ENCODE results near the gene CEBPA.

CEBPA gene

DNA sequence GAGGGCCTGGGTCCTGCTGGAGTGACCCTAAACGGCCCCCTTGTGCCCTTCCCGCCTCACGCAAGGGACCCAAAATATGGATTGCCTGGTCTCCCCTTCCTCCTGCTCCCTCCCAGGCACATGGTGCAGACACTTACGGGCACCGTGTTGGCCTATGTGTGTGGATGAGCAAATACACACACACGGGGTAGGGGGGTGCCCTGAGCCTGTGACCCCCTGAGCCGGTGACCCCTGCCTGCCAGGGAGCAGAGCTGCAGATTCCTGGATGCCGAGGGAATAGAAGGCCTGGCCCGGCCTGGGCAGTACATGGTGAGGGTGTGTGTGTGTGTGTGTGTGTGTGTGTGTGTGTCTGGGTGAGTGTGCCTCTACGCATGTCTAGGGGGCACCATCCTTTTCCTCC, 33.3 kb downstream of the CEBPA start:
- no peak for DNase-seq

DNA sequence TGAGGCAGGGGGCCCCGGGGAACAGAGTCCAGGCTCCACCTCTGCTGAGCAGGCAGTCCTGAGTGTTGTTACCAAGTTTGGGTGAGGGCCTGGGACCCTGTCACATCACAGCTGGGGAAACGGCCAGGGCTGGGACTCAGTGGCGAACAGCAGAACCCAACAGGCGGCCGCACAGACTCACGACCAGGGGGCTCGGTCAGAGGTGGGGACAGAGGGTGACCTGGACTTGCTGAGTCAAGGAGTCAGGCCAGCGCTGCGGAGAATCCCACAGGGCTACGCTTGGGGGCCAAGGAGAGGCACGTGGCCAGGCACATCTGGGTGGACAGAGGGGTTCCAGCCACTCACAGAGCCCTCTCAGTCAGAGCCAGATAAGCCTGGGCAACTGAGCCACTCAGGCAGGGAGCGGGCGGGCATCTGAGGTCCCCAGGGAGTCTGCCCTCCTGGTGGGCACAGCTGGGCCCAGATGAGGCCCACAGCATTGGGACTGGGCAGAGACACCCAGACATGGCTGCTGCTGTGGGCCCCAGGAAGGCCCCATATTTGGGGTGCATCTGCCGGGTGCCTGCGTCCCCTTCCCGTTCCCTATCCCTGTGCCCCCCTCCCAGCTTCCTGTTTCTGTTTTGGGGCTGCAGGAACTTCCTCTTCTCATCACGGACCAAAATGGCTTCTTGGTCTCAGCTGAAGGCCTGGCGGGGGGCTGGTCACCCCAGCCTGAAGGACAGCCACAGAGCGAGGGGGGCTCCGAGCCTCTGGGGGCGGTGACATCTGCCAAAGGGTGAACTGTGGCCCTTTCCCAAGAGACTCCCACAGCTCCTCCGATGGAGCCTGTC, 34.0 kb downstream of the CEBPA start:
- no peak for DNase-seq

DNA sequence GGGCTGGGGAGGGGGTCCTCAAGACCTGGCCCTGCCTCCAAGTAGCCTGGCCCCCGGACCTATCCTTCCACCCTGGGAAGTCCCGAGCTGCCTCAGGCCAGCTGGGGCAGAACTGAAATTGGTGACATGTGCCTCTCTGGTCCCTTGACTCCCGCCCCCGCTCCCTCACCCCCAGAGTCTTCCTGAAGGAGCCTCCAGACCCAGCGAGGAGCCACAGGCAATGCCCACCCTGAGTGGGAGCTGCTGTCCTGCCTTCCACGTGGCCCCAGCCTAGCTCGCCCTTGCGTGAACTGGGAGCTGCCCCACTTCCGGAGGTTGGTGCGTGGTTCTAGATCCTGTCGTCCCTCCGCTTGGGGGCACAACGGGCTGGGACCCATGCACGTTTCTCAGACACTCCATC, 34.6 kb downstream of the CEBPA start:
- DNase-seq, result no peak

DNA sequence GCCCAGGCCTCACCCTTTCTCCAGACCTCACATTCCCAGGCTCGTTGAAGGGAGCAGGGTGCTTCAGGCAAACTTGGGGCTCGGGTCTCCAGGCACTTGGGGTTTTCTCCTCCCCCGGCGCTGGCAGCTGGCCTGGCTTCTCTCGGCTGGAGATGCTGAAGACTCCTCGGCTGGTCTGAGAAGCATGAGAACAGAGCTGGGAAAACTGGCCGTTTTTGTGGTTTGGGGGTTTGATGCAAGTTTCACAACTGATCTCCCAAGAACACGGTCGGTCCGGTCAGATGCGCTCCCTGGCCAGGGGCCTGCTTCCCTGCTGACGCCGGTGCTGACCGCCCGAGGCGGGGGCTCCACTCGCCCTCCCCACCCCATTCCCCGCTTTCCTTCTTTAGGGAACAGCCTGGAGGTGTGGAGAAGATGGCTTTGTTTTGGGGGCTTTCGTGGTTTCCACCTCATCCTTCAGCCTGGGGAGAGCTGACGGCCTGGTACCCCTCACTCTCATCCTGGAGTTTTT, 35.3 kb downstream of the CEBPA start:
- no peak for DNase-seq

DNA sequence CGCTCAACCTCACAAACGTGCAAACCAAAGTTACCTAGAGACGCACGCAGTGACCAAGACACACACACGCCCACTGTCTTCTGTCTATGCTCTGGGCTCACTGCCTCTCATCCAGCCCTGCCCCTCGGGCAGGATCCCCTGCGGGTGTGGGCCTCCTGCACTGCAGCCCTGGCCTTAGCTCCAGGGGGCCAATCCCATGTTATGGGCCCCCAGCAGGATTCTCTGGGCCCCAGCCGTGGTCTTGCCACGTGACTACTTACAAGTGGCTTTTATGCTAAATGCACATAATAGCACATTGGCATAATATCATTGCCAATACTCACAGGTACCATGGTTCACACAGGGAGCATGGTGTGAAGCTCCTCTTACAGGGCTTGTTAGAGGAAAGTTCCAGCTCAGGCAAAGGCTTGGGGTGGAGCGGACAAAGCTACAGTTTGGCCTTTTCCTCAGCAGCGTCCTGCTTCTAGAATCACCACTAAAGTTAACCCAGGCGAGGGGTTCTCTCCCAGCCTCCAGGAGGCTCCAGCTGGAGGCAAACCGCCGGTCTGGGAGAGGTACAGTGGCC, 37.4 kb downstream of the CEBPA start:
- DNase-seq, result no peak

DNA sequence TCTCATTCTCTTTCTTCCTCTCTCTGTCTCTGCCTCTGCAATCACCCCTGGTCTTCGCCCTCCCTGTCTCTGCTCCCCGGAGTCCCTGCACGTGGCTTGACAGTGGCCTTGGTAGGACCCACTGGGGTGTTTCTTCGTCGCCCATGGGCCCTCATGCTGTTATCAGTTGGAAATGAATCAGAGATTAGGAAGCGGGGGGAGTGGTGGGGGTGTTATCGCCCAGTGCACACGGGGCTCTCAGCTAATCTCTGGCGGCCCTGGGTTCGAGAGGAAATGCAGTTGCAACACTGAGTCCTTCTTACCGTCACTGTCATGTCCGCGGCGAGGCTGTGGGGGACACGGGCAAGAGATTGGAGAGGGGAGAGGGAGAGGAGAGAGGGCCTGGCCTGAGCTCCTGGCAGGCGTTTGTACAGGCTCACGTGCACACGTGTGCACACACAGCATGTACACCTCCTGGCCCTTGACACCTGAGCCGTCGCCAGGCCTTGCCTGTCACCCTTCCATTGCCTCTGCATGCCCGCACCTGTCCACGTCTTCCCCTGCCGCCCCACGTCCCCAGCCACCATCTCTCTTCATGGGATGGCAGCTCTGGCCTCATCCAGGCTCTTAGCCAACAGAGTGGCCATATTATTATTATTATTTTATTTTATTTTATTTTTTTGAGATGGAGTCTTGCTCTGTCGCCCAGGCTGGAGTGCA, 38.9 kb downstream of the CEBPA start:
- DNase-seq, result no peak

DNA sequence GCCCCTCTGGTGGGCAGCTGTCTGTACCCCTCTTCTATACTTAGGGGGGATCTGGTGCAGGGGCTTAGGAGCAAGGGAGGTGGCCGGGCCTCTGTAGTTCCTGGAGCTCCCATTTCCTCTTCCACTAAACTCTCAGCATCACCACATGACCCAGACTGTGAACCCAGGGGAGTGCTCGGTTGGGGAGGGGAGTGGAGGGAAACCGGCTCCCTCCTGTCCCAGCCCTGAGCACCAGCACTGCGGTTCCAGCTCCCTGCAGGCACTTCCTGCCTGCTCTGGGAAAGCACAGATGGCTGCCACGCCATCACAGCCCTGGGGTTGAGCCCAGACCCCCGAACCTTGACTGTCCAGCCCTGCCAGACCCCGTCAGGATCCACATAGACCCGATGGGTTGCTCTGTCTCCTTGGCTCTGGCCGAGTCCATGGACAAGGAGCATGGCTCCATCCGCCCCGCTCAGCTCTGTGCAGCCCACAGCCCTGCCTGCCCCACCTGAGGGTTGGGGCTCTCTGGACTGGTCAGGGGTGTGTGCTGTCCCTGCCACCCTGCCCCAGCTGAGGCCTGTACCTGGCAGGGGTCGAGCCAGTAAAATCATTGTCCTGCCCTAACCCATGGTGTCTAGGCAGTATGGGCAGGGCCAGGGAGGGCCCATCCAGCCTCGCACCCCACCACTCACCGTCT, 40.7 kb downstream of the CEBPA start:
- DNase-seq, result no peak

DNA sequence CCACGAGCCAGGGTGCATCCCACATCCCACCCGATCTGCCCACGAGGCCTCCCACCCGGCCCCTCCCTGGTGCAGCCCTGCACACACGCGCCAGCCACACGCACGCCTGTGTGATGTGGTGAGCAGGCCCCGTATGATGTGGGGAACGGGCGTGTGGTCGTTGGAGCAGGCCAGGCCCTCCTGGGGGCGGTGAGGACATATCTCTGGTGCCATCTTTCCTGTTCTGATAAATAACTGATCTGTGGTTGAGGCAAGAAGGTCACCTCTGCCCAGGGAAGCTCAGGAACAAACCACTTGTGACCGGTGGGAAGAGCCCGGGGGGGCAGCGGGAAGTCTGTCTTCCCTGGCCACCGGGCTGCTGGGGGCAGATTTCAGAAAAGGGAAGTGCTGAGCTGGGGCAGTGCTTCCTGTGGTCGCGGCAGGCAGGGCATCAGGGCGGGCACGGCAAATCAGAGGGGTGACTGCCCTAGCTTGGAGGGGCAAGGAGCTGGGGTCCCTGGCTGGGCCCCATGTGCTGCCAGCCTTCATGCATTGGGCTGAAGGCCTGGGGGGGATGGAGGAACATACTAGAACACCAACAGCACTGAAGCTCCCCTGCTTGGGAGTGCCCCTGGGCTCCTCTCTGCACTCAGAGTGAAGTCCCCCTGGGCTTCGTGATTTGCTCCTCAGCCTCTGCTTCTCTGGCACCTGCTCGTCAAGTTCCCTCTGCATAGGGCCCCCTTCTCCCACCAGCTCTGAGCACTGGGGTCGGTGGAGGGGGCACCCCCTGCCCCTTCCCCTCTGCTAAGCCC, 41.5 kb downstream of the CEBPA start:
- DNase-seq, result no peak

DNA sequence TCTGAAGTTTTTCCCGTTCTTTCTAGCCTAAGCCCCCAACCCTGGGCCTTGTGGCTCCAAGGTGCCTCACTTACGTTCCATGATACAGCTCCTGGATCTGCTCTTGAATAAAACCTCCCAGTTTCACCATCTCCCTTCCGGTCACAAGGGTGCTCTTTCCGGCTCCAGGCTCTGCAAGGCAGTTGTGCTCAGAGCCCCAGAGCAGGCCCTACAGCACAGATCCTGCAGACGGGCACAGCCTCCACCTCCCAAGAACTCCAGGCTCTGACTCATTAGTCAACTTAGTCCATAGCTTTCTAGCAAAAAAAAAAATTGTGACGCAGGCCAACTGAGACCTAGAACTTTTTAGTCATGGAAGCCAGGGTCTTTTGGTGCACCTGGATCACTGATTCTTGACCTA, 42.8 kb downstream of the CEBPA start:
- DNase-seq, result no peak

DNA sequence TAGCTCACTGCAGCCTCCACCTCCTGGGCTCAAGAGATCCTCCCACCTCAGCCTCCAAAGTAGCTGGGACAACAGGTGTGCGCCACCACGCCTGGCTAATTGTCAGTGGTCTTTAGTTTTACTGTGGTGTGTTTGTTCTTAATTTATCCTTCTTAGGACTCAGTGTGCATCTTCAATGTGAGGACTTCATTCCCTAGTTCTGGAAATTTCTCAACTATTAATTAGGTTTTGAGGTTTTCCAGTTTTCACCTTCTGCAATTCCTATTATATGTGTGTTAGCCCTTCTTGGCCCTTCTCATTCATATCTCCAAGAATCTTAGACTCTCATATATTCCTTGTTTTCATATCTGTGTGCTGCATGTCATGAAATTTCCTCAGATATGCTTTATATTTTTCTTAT, 44.5 kb downstream of the CEBPA start:
- no peak for DNase-seq

DNA sequence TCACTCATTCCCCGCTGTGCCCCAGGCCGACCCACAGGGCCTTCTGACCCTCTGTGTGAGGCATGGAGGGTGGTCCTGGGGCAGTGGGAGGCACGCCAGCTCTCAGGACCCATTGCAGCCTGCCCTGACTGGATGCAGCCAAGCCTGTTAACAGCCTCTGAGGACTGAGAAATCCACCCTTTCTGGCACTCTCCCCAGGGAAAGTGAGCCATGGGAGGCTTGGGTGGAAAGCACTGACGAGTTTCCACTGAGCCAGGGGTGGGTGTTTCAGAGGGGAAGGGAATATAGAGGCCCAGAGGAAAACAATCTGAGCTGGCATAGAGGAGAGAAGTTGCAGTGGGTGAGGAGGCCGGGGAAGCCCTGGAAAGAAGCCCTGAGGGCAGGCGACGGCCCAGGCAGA, 46.1 kb downstream of the CEBPA start:
- no peak for DNase-seq

DNA sequence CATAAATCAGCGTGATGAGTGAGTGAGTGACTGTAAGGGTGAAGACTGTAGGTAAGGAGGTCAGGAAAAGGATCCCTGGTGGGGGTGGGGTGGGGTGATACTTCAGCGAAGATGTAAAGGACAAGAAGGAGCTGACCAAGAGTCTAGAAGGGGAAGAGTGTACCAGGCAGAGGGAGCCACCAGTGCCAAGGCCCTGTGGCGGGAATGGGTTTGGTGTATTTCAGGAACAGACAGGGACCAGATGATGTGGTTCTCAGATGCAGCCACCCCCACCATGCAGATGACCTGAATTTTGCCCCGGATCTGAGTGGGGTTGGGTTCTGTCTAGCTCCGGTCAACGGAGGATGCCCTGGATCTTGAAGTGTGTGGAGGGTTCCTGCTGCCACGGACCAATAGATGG, 46.6 kb downstream of the CEBPA start:
- DNase-seq, result no peak

DNA sequence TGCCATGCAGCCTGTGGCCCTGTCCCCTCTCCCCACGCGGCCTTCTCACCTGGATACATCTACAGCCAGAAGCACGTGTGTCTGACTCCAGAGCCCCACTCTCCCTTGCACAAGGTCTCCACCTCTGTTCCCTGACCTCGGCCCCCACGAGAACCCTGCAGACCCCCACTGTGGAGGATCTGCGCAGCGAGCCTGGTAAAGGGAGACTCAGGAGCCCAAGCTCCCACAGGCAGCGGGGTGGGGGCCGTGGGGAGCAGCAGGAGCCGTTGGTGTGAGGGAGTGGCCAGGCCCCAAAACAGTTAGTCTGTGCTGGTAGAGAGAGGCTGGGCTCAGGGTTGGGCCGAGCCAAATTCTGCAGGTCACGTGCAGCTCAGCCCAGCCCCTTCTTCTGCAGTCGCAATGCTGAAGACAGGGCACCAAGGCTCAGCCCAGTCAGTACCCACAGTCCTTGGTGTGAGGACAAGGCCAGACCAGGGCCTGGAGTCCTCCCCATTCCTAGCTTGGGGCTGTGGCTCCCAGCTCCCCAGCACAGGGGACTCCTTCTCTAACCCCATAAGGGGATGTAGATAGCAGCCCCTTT, 48.0 kb downstream of the CEBPA start:
- no peak for DNase-seq

DNA sequence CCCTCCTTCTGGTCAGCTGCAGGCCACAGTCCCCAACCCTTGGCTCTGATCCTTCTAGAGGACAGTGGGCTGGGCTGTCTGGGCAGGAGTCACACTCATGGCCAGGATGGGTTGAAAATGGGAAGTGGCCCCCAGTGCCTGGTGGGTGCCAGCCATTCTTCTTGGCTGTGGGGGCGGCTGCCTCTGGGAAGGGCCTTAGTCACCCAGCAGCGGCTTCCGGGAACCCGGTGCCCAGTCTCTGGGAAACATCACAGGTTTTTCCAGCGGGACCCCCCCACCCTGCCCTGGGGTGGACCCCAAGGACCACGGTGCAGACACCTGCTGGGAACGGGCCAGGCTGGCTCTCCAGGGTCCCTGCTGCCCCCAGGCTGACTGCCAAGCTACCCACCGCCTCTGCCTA, 49.4 kb downstream of the CEBPA start:
- no peak for DNase-seq

DNA sequence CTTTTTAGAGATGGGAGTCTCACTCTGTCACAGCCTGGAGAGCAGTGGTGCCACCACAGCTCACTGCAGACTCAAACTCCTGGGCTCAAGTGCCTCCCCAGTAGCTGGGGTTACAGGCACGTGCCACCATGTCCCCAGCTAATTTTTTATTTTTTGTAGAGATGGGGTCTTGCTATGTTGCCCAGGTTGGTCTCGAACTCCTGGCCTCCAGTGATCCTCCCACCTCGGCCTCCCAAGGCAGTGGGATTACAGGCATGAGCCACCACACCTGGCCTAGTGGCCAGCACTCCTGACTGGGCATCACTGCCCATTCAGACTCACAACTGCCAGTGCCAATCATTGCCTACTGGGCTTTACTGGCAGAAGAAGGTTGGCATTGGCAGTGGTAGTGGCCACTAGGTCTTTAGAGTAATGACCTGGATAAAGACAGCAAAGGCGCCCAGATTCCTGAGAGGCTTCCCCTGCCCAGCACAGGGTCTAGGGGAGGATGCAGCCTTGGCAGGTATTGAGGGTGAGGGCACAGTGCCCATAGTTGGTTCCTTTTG, 49.8 kb downstream of the CEBPA start:
- no peak for DNase-seq

DNA sequence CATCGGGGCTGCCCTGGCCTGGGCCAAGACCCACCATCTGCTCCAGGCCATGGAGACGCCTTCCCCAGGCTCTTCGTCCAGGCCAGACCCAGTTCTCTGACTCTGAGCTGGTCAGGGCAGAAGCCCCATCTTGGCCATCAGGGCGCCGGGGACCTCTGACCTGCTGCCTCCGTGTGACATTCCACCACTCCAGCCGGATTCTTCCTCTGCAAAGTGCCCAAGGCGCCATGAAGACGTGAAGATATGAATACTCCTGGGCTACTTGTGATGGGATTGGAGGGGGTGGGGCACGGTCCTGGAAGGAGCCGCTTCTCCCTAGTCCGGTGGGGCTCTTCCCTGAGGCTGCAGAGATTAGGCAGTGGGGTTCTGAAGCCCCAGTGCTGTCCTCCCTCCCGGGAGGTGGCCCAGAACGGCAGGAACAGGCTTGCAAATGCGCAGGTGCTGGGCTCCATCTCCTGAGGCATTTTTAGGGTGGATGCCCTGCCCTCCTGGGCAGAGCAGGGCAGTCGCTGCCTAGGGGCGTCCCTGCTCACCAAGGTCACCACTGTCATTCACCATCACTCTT, 50.7 kb downstream of the CEBPA start:
- DNase-seq, result no peak

DNA sequence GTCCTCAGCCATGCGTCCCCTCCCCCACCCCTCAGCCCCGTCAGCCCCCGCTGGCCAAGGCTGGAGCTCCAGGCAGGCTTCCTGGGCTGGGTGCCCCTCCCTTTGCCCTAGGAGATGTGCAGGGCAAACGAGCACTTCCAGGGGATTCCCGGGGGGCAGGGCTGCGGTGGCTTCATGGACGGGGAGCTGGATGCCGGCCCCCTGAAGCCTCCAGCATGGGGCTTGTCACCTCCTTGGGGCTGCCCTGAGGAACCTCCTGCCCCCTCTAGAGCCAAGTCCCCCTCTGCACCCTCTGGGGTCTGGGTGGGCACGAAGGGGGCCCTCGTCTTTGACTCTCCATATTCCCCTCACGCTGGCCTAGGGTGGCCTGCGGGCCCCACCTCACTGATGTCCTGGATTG, 51.3 kb downstream of the CEBPA start:
- DNase-seq, result no peak

DNA sequence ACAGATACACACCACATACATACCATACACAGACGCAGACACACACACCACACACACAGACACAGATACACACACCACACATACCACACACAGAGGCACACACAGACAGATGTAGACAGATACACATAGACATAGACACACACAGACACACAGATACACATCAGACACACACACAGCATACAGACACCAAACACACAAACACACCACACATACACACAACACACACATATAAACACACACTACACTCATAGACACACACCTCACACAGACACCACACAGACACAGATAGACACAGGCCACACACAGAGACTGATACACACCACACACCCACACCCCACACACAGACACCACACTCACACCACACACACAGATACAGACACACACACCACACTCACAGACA, 51.8 kb downstream of the CEBPA start:
- no peak for DNase-seq

Measured in NCI-H510A (cell line).